C4-2B (cell line): Measurements from ENCODE around the gene PPP2R5B.

Experiments
- H3K27ac ChIP-seq: fragments of 450-650 bp; 2 replicates; pipeline ENCODE4 v1.5.1; 2017
- ZFX ChIP-seq: fragments of 450-650 bp; IDR thresholded peaks from 2 replicates; pipeline ENCODE4 v1.6.1; 2017
- TF ChIP-seq, protein P1 (sequence below): fragments of 450-650 bp; conservative IDR thresholded peaks from 2 replicates; pipeline ENCODE4 v1.5.1; 2017; ENCODE audit warnings: mild to moderate bottlenecking

Gene PPP2R5B

DNA sequence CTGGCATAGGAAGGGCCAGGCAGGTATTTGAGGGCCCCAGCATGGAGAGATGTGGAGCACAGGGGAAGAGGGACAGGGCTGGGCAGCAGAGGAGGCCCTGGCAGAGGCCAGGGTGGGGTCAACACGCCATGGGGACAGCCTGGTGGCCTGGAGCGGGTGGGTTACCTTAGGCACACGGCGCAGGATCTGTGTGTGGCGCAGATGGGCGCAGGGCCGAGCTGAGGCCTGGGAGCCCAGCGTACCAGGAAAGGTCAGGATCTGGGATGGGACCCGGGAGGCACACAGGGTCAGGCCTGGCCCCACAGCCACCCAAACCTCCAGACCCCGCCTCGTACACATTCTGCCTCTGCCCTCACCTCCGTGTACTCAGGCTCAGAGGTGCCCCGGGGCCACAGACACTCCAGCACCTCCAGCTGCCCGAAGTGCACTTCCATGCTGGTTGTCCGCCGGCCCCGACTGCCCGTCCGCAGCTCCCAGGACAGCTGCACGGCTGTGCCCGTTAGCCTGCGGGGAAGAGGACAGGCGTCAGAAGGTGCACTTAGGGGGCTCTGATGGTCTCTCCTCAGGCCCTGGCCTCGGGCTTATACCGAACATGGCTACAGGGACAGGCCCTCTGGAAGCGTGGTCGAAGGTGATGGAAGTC lies 13.9 kb upstream of the PPP2R5B start:
- no peak overlapping the region for H3K27ac ChIP-seq
- TF ChIP-seq, protein P1, sequence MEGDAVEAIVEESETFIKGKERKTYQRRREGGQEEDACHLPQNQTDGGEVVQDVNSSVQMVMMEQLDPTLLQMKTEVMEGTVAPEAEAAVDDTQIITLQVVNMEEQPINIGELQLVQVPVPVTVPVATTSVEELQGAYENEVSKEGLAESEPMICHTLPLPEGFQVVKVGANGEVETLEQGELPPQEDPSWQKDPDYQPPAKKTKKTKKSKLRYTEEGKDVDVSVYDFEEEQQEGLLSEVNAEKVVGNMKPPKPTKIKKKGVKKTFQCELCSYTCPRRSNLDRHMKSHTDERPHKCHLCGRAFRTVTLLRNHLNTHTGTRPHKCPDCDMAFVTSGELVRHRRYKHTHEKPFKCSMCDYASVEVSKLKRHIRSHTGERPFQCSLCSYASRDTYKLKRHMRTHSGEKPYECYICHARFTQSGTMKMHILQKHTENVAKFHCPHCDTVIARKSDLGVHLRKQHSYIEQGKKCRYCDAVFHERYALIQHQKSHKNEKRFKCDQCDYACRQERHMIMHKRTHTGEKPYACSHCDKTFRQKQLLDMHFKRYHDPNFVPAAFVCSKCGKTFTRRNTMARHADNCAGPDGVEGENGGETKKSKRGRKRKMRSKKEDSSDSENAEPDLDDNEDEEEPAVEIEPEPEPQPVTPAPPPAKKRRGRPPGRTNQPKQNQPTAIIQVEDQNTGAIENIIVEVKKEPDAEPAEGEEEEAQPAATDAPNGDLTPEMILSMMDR, result no peak
- no peak for TF ChIP-seq ZFX

DNA sequence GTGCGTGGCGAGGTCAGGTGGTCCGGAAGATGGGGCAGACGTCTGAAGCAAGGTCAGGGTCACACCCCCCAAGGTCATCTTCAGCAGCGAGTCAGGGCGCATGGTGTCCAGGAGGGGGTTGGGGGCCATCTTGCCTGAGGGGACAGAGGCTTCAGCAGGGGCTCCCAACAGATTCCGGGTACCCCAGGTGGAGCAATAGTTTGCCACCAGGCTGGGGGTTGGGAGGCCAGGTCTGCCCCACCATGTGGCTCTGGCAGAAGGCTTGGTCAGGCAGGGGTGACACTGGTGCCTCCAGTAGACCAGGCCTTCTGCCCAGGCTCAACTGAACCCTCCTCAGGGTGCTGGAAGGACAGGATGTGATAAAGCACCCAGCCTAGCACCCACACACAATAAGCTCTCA lies 13.3 kb upstream of the PPP2R5B start:
- H3K27ac ChIP-seq, result no peak overlapping the region

DNA sequence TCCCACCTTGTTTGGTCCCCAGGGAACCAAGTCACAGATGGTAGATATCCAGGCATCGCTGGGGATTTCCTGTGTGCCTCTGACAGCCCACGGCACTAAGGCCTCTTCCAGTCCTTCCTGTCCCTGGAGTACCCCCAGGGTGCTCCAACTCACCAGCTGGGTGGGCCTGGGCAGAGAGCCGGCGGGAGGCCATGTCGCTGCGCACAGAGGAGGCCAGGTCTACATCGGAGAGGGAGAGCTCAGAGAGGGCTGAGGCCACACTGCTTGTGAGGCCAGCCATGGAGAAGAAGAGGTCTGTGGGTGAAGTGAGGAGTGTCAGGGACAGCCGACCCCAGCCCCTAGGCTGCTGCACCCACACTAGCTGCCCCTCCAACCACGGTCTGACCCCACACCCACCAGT lies 12.8 kb upstream of the PPP2R5B start:
- no peak overlapping the region for H3K27ac ChIP-seq
- TF ChIP-seq ZFX, result no peak
- TF ChIP-seq, protein P1, result no peak

More for the DNA sequence above, 13.3 kb upstream of the PPP2R5B start:
- TF ChIP-seq ZFX, result no peak
- TF ChIP-seq, protein P1, result no peak

DNA sequence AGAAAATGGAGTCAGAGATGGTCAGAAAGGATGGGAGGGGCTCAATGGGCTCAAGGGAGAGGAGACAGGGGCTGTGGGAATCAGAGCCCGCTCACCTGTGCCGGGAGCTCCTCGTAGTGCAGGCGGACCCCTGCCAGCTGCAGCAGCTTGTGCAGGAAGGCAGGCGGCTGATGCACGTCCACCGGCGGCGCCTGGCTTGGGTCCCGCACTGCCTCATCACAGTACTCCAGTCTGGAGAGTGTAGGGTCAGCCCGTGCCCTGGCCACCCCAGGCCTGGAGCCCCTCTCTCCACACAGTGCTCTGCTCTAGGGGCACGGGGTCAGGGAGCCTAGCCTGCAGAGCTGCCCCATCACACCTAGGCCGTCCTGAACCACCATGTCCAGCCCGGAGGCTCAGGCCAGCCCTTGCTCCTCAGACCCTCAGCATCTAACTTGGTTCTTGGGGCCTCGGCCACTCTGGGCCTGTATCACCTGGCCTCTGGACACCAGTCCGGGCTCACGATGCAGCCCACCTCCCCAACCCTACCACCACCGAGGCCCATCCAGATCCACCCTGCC lies 11.2 kb upstream of the PPP2R5B start:
- TF ChIP-seq, protein P1, result no peak
- no peak for TF ChIP-seq ZFX
- H3K27ac ChIP-seq, result no peak overlapping the region

DNA sequence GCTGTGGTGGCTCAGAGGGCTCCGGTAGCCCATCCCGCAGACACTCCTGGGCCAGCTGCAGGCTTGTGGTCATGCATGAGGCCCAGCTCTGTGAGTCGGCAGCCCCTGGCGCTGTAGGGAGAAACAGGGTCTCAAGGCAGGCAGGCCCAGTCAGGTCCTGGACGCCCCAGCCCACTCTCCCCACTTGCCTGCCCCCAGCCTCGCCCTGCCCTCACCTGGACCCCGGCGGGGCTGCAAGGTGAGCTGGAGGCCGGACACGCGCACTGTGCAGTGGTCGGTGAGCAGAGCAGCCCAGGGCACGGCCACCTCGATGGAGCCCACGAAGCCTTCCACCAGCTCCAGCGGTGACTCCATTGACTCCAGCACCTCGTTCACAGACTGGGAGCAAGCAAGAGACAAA lies 10.4 kb upstream of the PPP2R5B start:
- TF ChIP-seq, protein P1, result no peak
- no peak overlapping the region for H3K27ac ChIP-seq

DNA sequence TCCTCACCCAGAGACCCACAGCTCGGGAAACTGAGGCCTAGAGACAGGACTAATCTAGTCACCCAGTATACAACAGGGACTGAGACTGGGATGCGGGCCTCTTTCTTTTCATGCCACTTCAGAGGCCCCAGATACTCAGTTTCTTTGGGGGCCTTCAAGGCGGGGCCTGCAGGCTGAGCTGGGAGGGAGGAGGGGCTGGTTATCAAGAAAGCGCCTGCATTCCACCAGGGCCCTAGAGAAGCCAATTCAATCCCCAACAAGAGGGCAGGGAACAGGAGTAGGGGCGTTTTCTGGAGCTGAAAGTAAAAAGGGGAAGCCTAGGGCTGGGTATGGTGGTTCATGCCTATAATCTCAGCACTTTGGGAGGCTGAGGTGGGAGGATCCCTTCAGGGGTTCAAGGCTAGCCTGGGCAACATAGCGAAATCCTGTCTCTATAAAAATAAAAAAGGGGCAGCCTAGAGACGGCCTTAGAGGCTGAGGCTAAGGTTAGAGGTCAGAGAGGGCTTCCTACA lies 9.1 kb upstream of the PPP2R5B start:
- no peak for TF ChIP-seq ZFX
- TF ChIP-seq, protein P1, result no peak
- H3K27ac ChIP-seq, result no peak overlapping the region; the same call in 1 of the 2 replicates

DNA sequence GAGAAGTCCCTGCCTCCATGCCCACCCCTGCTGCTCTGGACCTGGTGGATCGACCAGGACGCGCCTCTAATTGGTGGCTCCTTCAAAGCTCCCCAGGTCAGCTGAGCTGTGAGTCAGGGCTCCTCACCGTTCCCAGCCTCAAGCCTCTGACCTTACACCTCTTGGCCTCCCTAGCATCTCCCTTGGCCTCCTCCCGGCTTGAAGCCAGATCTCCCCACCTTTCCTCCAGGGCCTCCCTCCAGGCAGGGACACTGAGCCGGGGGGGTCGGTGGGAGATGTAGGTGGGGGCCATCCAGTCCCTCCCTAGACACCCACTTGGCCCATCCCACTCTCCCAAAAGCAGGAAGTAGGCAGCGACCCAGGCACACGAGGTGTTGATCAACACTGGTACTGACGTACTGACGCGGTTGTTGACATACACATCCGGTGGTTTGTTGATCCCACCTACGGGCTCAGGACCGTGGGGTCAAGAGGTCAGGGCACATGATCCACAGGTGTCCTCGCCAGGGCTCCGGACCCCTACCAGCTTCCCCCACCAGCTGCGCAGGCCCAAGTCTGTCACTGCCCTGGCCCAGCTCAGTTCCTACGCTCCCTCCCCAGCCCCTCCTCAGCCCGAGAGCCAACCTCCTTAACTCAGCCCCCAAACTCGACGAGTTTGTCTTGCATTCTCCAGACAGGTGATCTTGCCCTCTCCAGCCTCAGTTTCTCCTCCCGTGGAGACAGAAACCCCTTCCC lies 8.3 kb upstream of the PPP2R5B start:
- TF ChIP-seq, protein P1, result no peak
- TF ChIP-seq ZFX, result no peak
- peak overlapping the region; percentile 71 for H3K27ac ChIP-seq
